Adrenal gland (tissue), 12 donors: ENCODE measurements around the gene MAP7. TPM values are rescaled to one million over a fixed set of nuclear protein-coding genes. Genes with fewer than 3 reads are reported as not detected.
A peak's percentile ranks its signal among the peaks of the same experiment; 100 is the strongest.
"Not testable (repeated sequence)": the region's sequence is repeated elsewhere in the genome, so short reads cannot be mapped to it uniquely, and the experiment has no call there.

Experiments
- DNase-seq, 7 donors: peaks; one replicate each; pipeline ENCODE4 v3.0.0-alpha.2; 2019 to 2020
- H3K27ac ChIP-seq, 5 donors: fragments of 200-600 bp; sonication (generic) in 4 of 5; 1 replicate in 3 of 5; 2 replicates in 2 of 5; pipeline versions ENCODE4 v1.5.1 to v1.8.0; 2016 to 2020; ENCODE audit warnings: mild to moderate bottlenecking in 1 of 5
- H3K27me3 ChIP-seq: fragments of 200-600 bp; 2 replicates; pipeline ENCODE4 v1.8.0; 2021
- H3K36me3 ChIP-seq, 2 donors: fragments of 200-600 bp; replicated peaks in 1 of 2; 1 replicate in 1 of 2; 2 replicates in 1 of 2; pipeline versions ENCODE4 v1.5.1 to v1.8.0; 2018 to 2022
- H3K4me1 ChIP-seq, 2 donors: fragments of 200-600 bp; replicated peaks in 1 of 2; 1 replicate in 1 of 2; 2 replicates in 1 of 2; pipeline versions ENCODE4 v1.5.1 to v1.8.0; 2018 to 2021
- H3K4me3 ChIP-seq, 4 donors: fragments of 200-600 bp; sonication (generic) in 3 of 4; one replicate each; pipeline ENCODE4 v1.5.1; 2016 to 2018
- H3K9me3 ChIP-seq, 3 donors: fragments of 200-600 bp; sonication (generic) in 1 of 3; replicated peaks in 1 of 3; 1 replicate in 2 of 3; 2 replicates in 1 of 3; pipeline versions ENCODE4 v1.5.1 to v1.8.0; 2016 to 2021
- POLR2A ChIP-seq, 2 donors: fragments of 450-650 bp; IDR thresholded peaks; one replicate each; pipeline ENCODE4 v1.6.1; 2017; ENCODE audit warnings: antibody characterized with exemption in 2 of 2, mild to moderate bottlenecking in 2 of 2, moderate library complexity in 1 of 2
- WGBS, 4 donors: extraction: QIAGEN DNeasy Blood & Tissue Kit in 2 of 4; methylation state at CpG; one replicate each; pipeline versions ENCODE4 v1.1.5 to v1.1.7; 2013 to 2017; 5-methylcytosine and 5-hydroxymethylcytosine counted together
- intact Hi-C, 2 donors: fragments of 100-400 bp; cut with DNase I; formaldehyde crosslinking; loops; one replicate each; pipeline versions ENCODE4 v1.14.1 to v1.15.0; 2022 to 2023
- polyA plus RNA-seq, 3 donors: library from polyadenylated mRNA; stranded (reverse); fragments of 200-250 nt in 2 of 3; fragments of 350-450 nt in 1 of 3; fragmentation: Illumina TruSeq in 1 of 3; extraction: RNeasy Lipid Tissue Mini Kit (QIAGEN cat#74804) in 1 of 3; gene quantifications; one replicate each; pipeline ENCODE4 v1.2.3, GENCODE V29; 2013 to 2014
- total RNA-seq, 9 donors: library from RNA; depleted of rRNA in 4 of 9; stranded (reverse); fragments of >200 nt in 4 of 9; fragments of 120-200 nt in 1 of 9; fragmentation: NEBNext Ultra II Directional in 1 of 9; extraction: Animal tissue kit (Norgen Biotek cat#: 25700) in 1 of 9; gene quantifications; one replicate each; pipeline versions ENCODE4 v1.1.0 to v1.2.4, GENCODE V29; 2013 to 2023
- TF ChIP-seq, protein P1 (sequence below), 6 experiments: fragments of 450-650 bp in 4 of 6; fragments of 200-600 bp in 2 of 6; sonication (generic) in 1 of 6; IDR thresholded peaks; 1 replicate in 5 of 6; 2 replicates in 1 of 6; pipeline versions ENCODE4 v1.5.1 to v1.8.0; 2016 to 2021; ENCODE audit warnings: antibody characterized with exemption in 6 of 6, mild to moderate bottlenecking in 2 of 6, moderate library complexity in 1 of 6
- donor health status: healthy with polysubstance abuse.
- donor health status: Bipolar disorder and iron deficiency.
- donor health status: DM: yes; HTN: yes; CAD: no.
- donor health status: DM: no; HTN: no; CAD: no.
- donor health status: DM: no; HTN: no; CAD: no.
- donor health status: DM: yes; HTN: yes; CAD: no.

The MAP7 gene
- total and polyA plus RNA-seq, 12 donors: 4.7 to 31.6 (median 11.3) TPM

DNA sequence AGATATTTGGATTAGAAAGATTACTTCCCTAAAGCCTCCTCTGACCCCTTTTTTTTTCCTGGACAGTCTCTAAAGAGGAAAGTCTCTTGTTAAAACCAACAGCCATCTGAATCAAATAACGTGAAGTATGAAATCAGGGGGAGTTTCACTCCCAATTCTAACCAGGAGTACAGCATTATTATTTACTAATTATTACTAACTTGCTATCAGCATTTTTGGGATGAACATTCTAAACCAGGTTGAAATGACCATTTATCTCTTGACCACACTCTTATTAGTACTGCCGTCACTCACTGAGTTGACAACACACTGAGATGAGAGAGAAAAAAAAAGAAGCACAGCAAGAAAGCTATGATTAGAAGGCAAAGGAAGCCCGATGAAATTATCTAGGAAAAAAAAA, 146.2 kb downstream of the MAP7 start:
- Histone ChIP-seq H3K27ac (peak overlapping the region in 2 of 5 donors; percentile 83 to 84), H3K36me3 (no peaks in the 10 kb centered on the region), H3K9me3 (no peaks in the 10 kb centered on the region), H3K27me3 (no peaks in the 10 kb centered on the region), H3K4me1 (peaks cover 0 to 16% of the 10 kb centered on the region in 2 donors), H3K4me3 (no peak overlapping the region)
- no peak for DNase-seq
- TF ChIP-seq, protein P1, sequence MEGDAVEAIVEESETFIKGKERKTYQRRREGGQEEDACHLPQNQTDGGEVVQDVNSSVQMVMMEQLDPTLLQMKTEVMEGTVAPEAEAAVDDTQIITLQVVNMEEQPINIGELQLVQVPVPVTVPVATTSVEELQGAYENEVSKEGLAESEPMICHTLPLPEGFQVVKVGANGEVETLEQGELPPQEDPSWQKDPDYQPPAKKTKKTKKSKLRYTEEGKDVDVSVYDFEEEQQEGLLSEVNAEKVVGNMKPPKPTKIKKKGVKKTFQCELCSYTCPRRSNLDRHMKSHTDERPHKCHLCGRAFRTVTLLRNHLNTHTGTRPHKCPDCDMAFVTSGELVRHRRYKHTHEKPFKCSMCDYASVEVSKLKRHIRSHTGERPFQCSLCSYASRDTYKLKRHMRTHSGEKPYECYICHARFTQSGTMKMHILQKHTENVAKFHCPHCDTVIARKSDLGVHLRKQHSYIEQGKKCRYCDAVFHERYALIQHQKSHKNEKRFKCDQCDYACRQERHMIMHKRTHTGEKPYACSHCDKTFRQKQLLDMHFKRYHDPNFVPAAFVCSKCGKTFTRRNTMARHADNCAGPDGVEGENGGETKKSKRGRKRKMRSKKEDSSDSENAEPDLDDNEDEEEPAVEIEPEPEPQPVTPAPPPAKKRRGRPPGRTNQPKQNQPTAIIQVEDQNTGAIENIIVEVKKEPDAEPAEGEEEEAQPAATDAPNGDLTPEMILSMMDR (IDR thresholded peaks at IDR 0.05): no peak
- TF ChIP-seq POLR2A (IDR thresholded peaks at IDR 0.05): no peak
- intact Hi-C loops: no loop called here
- WGBS, 4 donors: 71 to 78% (median 75%) methylated on average over 3 of the region's 3 CpGs

DNA sequence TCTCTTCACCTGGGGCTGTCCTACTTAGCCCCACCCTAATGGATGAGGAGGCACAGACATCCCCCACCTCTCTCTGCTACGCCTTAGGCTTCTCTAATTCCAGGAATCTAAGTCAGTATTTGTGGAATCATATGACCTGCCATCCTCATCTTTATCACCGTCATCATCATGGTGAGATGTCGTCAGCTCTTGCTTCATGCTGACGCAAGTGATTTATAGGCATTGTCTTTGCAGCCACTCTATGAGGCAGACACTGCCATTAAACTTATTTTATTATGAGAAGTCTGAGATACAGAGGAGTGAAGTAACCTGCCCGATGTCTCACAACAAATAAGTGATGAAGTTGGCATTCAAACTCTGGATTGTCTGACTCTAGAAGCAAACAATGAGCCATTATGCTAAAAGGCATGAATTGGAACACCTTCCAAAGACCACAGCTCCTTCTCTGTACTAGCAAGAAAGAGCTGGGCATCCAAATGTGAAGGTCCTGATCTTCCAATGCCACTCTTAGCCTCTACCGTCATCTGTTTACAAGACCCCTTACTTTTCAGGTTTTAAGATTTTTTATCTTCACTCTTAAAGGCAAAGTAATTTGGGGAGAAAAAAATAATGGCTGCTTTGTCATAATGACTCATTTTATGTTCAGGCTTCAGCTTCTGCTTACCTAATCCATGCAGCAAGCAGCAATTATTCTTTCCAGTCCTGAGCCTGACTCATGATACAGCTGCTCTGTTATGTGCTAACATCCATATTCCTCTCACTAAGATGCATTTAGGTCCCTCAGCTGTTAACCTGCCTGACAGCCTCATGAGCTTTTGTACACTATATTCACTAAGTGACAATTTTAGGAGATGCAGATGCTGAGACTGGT, 146.9 kb downstream of the MAP7 start:
- peaks cover 0 to 14% of the 10 kb centered on the region in 2 donors for H3K4me1 ChIP-seq
- peak; percentile 24 to 78 (median 54) for DNase-seq
- TF ChIP-seq, protein P1 (IDR thresholded peaks at IDR 0.05): no peak
- no peak for TF ChIP-seq POLR2A (IDR thresholded peaks at IDR 0.05)
- no peak overlapping the region for H3K4me3 ChIP-seq
- H3K36me3 ChIP-seq: no peaks in the 10 kb centered on the region
- no peaks in the 10 kb centered on the region for H3K27me3 ChIP-seq
- intact Hi-C loops: no loop called here
- H3K27ac ChIP-seq: peak overlapping the region in 4 of 5 donors; percentile 56 to 84 (median 70)
- no peaks in the 10 kb centered on the region for H3K9me3 ChIP-seq
- 46 to 57% (median 47%) methylated on average over 6 of the region's 6 CpGs for WGBS, 4 donors

DNA sequence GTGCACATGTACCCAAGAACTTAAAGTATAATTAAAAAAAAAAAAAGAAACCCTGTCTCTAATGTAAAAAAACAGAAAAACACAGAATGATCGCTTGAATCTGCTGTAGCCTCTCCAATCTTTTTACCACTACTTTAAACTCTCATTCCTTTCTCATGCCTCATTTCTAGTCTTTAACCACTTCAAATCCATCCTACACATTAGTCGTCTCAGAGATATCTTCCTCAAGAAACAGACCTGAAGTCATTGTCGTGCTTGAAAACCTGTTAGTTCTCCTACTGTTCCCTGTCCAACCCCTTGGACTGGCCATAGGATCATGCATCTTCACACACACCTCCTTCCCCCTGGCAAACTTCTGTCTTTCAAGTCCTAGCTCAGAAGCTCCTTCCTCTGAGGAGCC, 148.5 kb downstream of the MAP7 start:
- intact Hi-C loops: no loop called here
- H3K9me3 ChIP-seq: no peaks in the 10 kb centered on the region
- H3K4me1 ChIP-seq: peaks cover 0 to 8% of the 10 kb centered on the region in 2 donors
- H3K36me3 ChIP-seq: no peaks in the 10 kb centered on the region
- no peaks in the 10 kb centered on the region for H3K27me3 ChIP-seq
- H3K4me3 ChIP-seq: no peak overlapping the region
- WGBS, 4 donors: 91 to 99% (median 96%) methylated on average over 3 of the region's 3 CpGs
- no peak for DNase-seq
- TF ChIP-seq POLR2A (IDR thresholded peaks at IDR 0.05): no peak
- H3K27ac ChIP-seq: peak overlapping the region in 2 of 5 donors; percentile 15 to 51

DNA sequence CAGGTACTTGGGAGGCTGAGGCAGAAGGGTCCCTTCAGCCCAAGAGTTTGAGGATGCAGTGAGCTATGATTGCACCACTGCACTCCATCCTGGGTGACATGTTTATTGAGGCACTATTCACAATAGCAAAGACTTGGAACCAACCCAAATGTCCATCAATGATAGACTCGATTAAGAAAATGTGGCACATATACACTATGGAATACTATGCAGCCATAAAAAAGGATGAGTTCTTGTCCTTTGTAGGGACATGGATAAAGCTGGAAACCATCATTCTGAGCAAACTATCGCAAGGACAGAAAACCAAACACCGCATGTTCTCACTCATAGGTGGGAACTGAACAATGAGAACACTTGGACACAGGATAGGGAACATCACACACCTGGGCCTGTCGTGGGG, 149.0 kb downstream of the MAP7 start:
- DNase-seq, H3K9me3 ChIP-seq, H3K36me3 ChIP-seq, H3K27ac ChIP-seq, intact Hi-C loops, H3K27me3 ChIP-seq, H3K4me3 ChIP-seq, H3K4me1 ChIP-seq: not testable (repeated sequence)
- WGBS, 4 donors: 90 to 94% (median 94%) methylated on average over 4 of the region's 4 CpGs

DNA sequence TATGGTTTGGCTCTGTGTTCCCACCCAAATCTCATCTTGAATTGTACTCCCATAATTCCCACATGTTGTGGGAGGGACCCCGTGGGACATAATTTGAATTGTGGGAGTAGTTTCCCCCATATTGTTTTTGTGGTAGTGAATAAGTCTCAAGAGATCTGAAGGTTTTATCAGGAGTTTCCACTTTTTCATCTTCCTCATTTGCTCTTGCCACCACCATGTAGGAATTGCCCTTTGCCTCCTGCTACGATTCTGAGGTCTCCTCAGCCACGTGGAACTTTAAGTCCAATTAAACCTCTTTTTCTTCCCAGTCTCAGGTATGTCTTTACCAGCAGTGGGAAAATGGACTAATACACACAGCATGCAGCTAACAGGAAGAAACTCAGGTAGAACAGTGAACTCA, 151.8 kb downstream of the MAP7 start:
- intact Hi-C loops: no loop called here
- Histone ChIP-seq H3K4me3 (no peak overlapping the region), H3K36me3 (no peaks in the 10 kb centered on the region), H3K27me3 (no peaks in the 10 kb centered on the region), H3K27ac (no peak overlapping the region), H3K4me1 (peaks cover 0 to 3% of the 10 kb centered on the region in 2 donors), H3K9me3 (no peaks in the 10 kb centered on the region)
- 76 to 86% (median 83%) methylated on average over 3 of the region's 3 CpGs for WGBS, 4 donors
- DNase-seq: no peak
- no peak for TF ChIP-seq POLR2A (IDR thresholded peaks at IDR 0.05)
- TF ChIP-seq, protein P1 (IDR thresholded peaks at IDR 0.05): no peak
